Type B pancreatic cell (in vitro differentiated cells): ENCODE results near the gene CERS1. TPM values are rescaled to one million over a fixed set of nuclear protein-coding genes. Genes with fewer than 3 reads are reported as not detected.

ENCODE experiments used
- DNase-seq: peaks from one replicate; pipeline ENCODE4 v3.0.0; 2021; ENCODE audit warnings: mixed read lengths; ENCODE audit not compliant: unreplicated experiment; ENCODE audit errors: extremely low spot score
- H3K27ac Mint-ChIP-seq: 2 replicates; pipeline ENCODE4 v1.8.0; 2021; ENCODE audit warnings: mild to moderate bottlenecking, mixed read lengths
- H3K27me3 Mint-ChIP-seq: 2 replicates; pipeline ENCODE4 v1.8.0; 2021; ENCODE audit warnings: mixed read lengths
- H3K36me3 Mint-ChIP-seq: 2 replicates; pipeline ENCODE4 v1.8.0; 2021; ENCODE audit warnings: mixed read lengths
- H3K4me1 Mint-ChIP-seq: one replicate; pipeline ENCODE4 v1.8.0; 2021; ENCODE audit warnings: mixed read lengths; ENCODE audit not compliant: unreplicated experiment
- H3K4me3 Mint-ChIP-seq: 2 replicates; pipeline ENCODE4 v1.8.0; 2021; ENCODE audit warnings: mild to moderate bottlenecking, mixed read lengths
- H3K9me3 Mint-ChIP-seq: 2 replicates; pipeline ENCODE4 v1.8.0; 2021; ENCODE audit warnings: mixed read lengths
- CTCF ChIP-seq: fragments of 200-600 bp; sonication (generic); conservative IDR thresholded peaks from 2 replicates; pipeline ENCODE4 v1.5.0; 2021; ENCODE audit warnings: antibody characterized with exemption, mild to moderate bottlenecking
- total RNA-seq: library from RNA; stranded (reverse); gene quantifications from 2 replicates; pipeline ENCODE4 v1.2.1, GENCODE V29; 2021; ENCODE audit warnings: low replicate concordance

CERS1 gene
- total RNA-seq, 1 donor from 2014 or later = 14.8 TPM

GRCh38 chr19:18897094-18898029 is 1.4 kb upstream of the CERS1 start:
- TF ChIP-seq CTCF = no peak
- peaks cover 5% of the 10 kb centered on the region for H3K4me1 Mint-ChIP-seq
- H3K27ac Mint-ChIP-seq = peak overlapping the region; percentile 39

DNA sequence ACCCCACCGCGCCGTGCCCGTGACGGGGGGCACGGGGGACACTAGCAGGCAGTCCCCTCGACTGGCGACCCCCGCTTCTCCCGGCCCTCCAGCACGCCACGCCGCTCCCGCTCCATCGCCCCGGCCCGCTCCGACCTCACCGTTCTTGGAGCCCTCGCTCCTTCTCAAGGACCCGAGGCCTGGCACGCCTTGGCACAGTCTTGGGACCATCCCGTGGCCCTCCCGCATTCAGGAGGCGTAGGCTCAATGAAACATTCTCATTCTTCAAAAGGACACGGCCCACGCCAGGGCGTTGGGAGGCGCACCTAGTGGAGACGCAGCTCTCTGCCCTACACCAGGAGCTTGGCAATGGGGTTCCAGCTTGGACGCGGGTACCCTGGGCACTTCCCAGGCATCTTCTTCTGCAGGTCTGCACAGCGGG is 473 bp upstream of the CERS1 start:
- TF ChIP-seq CTCF = no peak
- peak overlapping the region; percentile 89 for H3K4me3 Mint-ChIP-seq
- H3K9me3 Mint-ChIP-seq = no peaks in the 10 kb centered on the region
- peaks cover 5% of the 10 kb centered on the region for H3K4me1 Mint-ChIP-seq
- H3K27me3 Mint-ChIP-seq = peaks cover 6% of the 10 kb centered on the region
- no peaks in the 10 kb centered on the region for H3K36me3 Mint-ChIP-seq
- no peak for DNase-seq
- H3K27ac Mint-ChIP-seq = no peak overlapping the region

More at GRCh38 chr19:18897094-18898029, 1.4 kb upstream of the CERS1 start:
- H3K27me3 Mint-ChIP-seq = peaks cover 6% of the 10 kb centered on the region
- peak overlapping the region; percentile 89 for H3K4me3 Mint-ChIP-seq
- DNase-seq = no peak
- H3K9me3 Mint-ChIP-seq = no peaks in the 10 kb centered on the region
- no peaks in the 10 kb centered on the region for H3K36me3 Mint-ChIP-seq

- Mint-ChIP-seq H3K27me3 (peaks cover 6% of the 10 kb centered on the region), H3K4me3 (peak overlapping the region; percentile 86), H3K36me3 (no peaks in the 10 kb centered on the region), H3K4me1 (peaks cover 5% of the 10 kb centered on the region), H3K9me3 (no peaks in the 10 kb centered on the region), H3K27ac (no peak overlapping the region)
- DNase-seq = no peak
- peak; percentile 67 for TF ChIP-seq CTCF
These were observed 727 bp downstream of the CERS1 start for GRCh38 chr19:18895038-18895823.

- no peak for TF ChIP-seq CTCF
- Mint-ChIP-seq H3K27ac (no peak overlapping the region), H3K36me3 (peaks cover 4% of the 10 kb centered on the region), H3K9me3 (no peaks in the 10 kb centered on the region), H3K4me3 (peak overlapping the region; percentile 82), H3K27me3 (peaks cover 6% of the 10 kb centered on the region), H3K4me1 (peaks cover 5% of the 10 kb centered on the region)
- DNase-seq = no peak
These were observed 1.5 kb downstream of the CERS1 start for GRCh38 chr19:18894254-18895037.

DNA sequence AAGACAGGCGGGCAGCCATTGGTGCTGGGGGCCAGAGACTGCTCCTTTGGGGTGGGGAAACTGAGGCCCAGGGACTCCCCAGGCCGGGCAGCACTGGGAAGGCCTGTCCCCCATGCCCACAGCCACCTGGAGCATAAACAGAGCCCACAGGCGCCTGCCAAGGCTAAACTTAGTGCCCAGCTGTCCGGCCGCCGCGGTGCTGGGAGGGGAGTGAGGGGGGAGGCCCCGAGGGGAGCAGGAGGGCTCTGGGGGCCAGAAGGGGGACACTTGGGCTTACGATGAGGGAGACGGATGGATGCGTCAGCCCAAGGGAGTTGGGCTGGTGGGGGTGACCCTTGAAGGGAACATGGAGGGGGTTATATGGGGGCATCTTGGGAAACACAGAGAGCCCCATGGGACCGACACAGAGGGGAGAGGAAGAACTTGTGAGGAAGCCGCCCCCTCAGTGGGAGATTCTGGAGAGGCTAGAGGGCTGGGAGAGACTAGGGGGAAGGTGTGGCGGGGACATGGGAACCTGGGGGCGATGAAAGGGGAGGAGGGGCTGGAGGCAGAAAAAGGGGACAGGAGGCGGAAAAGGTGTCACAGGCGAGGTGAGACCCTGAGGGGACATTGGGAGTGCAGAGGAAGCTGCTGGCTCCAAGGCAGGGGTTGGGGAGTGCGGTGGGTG is 2.2 kb downstream of the CERS1 start:
- Mint-ChIP-seq H3K4me1 (peaks cover 5% of the 10 kb centered on the region), H3K4me3 (peak overlapping the region; percentile 36), H3K36me3 (peaks cover 4% of the 10 kb centered on the region), H3K9me3 (no peaks in the 10 kb centered on the region), H3K27ac (no peak overlapping the region), H3K27me3 (peaks cover 6% of the 10 kb centered on the region)
- no peak for TF ChIP-seq CTCF
- no peak for DNase-seq
